K562 (cell line): ENCODE results near the gene TXNIP. TPM values are rescaled to one million over a fixed set of nuclear protein-coding genes. Genes with fewer than 3 reads are reported as not detected.

Source experiments
- ARID3A ChIP-seq: IDR thresholded peaks from 2 replicates; pipeline ENCODE4 v1.6.1; 2012; ENCODE audit warnings: low read depth, low read length, improper control_type of control experiment, borderline replicate concordance
- ARNT ChIP-seq, 2 experiments: fragments of 450-650 bp; IDR thresholded peaks; 2 replicates each; pipeline ENCODE4 v1.6.1; 2016; ENCODE audit warnings: mild to moderate bottlenecking in 1 of 2
- CEBPG ChIP-seq, 3 experiments: fragments of 200-800 bp in 1 of 3; sonication (Bioruptor generic) in 1 of 3; sonication (generic) in 1 of 3; formaldehyde crosslinking in 1 of 3; IDR thresholded peaks in 2 of 3; conservative IDR thresholded peaks in 1 of 3; 2 replicates each; pipeline versions ENCODE4 v1.6.1 to v1.8.0; 2016 to 2022; ENCODE audit warnings: missing compliant biosample characterization in 2 of 3, missing genetic modification characterization in 2 of 3, mild to moderate bottlenecking in 1 of 3, missing genetic modification reagents in 1 of 3
- ETV6 ChIP-seq, 3 experiments: fragments of 150-350 bp in 1 of 3; sonication (generic) in 1 of 3; formaldehyde crosslinking in 1 of 3; IDR thresholded peaks; 2 replicates each; pipeline versions ENCODE4 v1.6.1 to v1.8.0; 2014 to 2022; ENCODE audit warnings: borderline replicate concordance in 2 of 3, low read depth in 2 of 3, antibody characterized with exemption in 1 of 3, low read length in 1 of 3, mild to moderate bottlenecking in 1 of 3, missing genetic modification reagents in 1 of 3
- FOXK2 ChIP-seq, 2 experiments: fragments of 450-650 bp; IDR thresholded peaks in 1 of 2; conservative IDR thresholded peaks in 1 of 2; 2 replicates each; pipeline ENCODE4 v1.6.1; 2016; ENCODE audit warnings: low read depth in 2 of 2, mild to moderate bottlenecking in 1 of 2
- HCFC1 ChIP-seq: IDR thresholded peaks from 2 replicates; pipeline ENCODE4 v1.6.1; 2012; ENCODE audit warnings: low read depth, low read length, improper control_type of control experiment
- LCOR ChIP-seq: sonication (generic); formaldehyde crosslinking; IDR thresholded peaks from 2 replicates; pipeline ENCODE4 v1.8.0; 2022; ENCODE audit warnings: mild to moderate bottlenecking, missing genetic modification reagents
- NEUROD1 ChIP-seq: fragments of 150-350 bp; IDR thresholded peaks from 2 replicates; pipeline ENCODE4 v1.6.1; 2014; ENCODE audit warnings: borderline replicate concordance, low read length, low read depth; ENCODE audit not compliant: partially characterized antibody
- PTTG1 ChIP-seq: fragments of 450-650 bp; IDR thresholded peaks from 2 replicates; pipeline ENCODE4 v1.6.1; 2016; ENCODE audit warnings: low read depth, mild to moderate bottlenecking, missing genetic modification characterization, missing compliant biosample characterization
- RAD21 ChIP-seq, 2 experiments: fragments of 250-450 bp in 1 of 2; fragments of 450-650 bp in 1 of 2; sonication (Bioruptor Pico) in 1 of 2; formaldehyde crosslinking in 1 of 2; IDR thresholded peaks in 1 of 2; conservative IDR thresholded peaks in 1 of 2; 2 replicates each; pipeline versions ENCODE4 v1.4.0 to v1.8.0; 2020 to 2022; ENCODE audit warnings: mild to moderate bottlenecking in 2 of 2, moderate library complexity in 1 of 2
- SMAD4 ChIP-seq: fragments of 250-450 bp; sonication (Bioruptor Pico); conservative IDR thresholded peaks from 2 replicates; pipeline ENCODE4 v1.8.0; 2021; ENCODE audit warnings: inconsistent platforms, mild to moderate bottlenecking, moderate library complexity
- SOX6 ChIP-seq: fragments of 450-650 bp; IDR thresholded peaks from 2 replicates; pipeline ENCODE4 v1.6.1; 2014; ENCODE audit warnings: mild to moderate bottlenecking
- STAG1 ChIP-seq: sonication (generic); formaldehyde crosslinking; IDR thresholded peaks from 2 replicates; pipeline ENCODE4 v1.5.0; 2020; ENCODE audit warnings: missing genetic modification reagents, borderline replicate concordance
- TBP ChIP-seq: optimal IDR thresholded peaks from 2 replicates; pipeline ENCODE3; 2011; ENCODE audit warnings: low read depth, low read length, improper control_type of control experiment
- ZNF134 ChIP-seq: fragments of 250-450 bp; sonication (Bioruptor Pico); conservative IDR thresholded peaks from 2 replicates; pipeline ENCODE4 v1.4.0; 2020
- ZNF253 ChIP-seq: fragments of 250-450 bp; sonication (Bioruptor Pico); conservative IDR thresholded peaks from 2 replicates; pipeline ENCODE4 v1.6.1; 2021; ENCODE audit warnings: mild to moderate bottlenecking
- polyA plus RNA-seq, 8 experiments: library from polyadenylated mRNA; depleted of rRNA in 4 of 8; stranded (reverse) in 5 of 8; unstranded in 3 of 8; fragments of >200 nt; fragmentation: Nextera tagmentation in 2 of 8; fragmentation: Illumina TruSeq in 1 of 8; extraction: Ambion mirVana in 2 of 8; extraction: Trizol in 1 of 8; gene quantifications; 2 replicates each; pipeline versions ENCODE4 v1.2.1 to v1.2.3, GENCODE V29; 2011 to 2014; ENCODE audit warnings: inconsistent platforms in 1 of 8, missing spikeins in 1 of 8
- total RNA-seq, 7 experiments: library from RNA; depleted of rRNA in 6 of 7; stranded (reverse); fragments of >200 nt in 6 of 7; fragmentation: Illumina TruSeq in 2 of 7; extraction: Trizol in 2 of 7; gene quantifications; 2 replicates each; pipeline versions ENCODE4 v1.2.1 to v1.2.3, GENCODE V29; 2011 to 2021; ENCODE audit warnings: low replicate concordance in 1 of 7
- TF ChIP-seq, protein P1 (sequence below), 2 experiments: IDR thresholded peaks; 2 replicates each; pipeline ENCODE4 v1.6.1; 2011; ENCODE audit warnings: borderline replicate concordance in 1 of 2, control low read depth in 1 of 2, low read depth in 1 of 2, low read length in 1 of 2, mild to moderate bottlenecking in 1 of 2, mixed read lengths in 1 of 2, moderate library complexity in 1 of 2; ENCODE audit not compliant: insufficient read depth in 1 of 2, insufficient read length in 1 of 2, poor library complexity in 1 of 2, severe bottlenecking in 1 of 2; ENCODE audit errors: extremely low read depth in 1 of 2
- TF ChIP-seq, protein P2 (sequence below): fragments of 250-450 bp; sonication (Bioruptor Pico); IDR thresholded peaks from 2 replicates; pipeline ENCODE4 v1.5.0; 2021; ENCODE audit warnings: mild to moderate bottlenecking, borderline replicate concordance

TXNIP gene
- total and polyA plus RNA-seq, 9 of the 15 experiments (the other 6 are each of a cell fraction or from before 2014, with no cell fraction given) = 120 to 499 (median 257) TPM

DNA sequence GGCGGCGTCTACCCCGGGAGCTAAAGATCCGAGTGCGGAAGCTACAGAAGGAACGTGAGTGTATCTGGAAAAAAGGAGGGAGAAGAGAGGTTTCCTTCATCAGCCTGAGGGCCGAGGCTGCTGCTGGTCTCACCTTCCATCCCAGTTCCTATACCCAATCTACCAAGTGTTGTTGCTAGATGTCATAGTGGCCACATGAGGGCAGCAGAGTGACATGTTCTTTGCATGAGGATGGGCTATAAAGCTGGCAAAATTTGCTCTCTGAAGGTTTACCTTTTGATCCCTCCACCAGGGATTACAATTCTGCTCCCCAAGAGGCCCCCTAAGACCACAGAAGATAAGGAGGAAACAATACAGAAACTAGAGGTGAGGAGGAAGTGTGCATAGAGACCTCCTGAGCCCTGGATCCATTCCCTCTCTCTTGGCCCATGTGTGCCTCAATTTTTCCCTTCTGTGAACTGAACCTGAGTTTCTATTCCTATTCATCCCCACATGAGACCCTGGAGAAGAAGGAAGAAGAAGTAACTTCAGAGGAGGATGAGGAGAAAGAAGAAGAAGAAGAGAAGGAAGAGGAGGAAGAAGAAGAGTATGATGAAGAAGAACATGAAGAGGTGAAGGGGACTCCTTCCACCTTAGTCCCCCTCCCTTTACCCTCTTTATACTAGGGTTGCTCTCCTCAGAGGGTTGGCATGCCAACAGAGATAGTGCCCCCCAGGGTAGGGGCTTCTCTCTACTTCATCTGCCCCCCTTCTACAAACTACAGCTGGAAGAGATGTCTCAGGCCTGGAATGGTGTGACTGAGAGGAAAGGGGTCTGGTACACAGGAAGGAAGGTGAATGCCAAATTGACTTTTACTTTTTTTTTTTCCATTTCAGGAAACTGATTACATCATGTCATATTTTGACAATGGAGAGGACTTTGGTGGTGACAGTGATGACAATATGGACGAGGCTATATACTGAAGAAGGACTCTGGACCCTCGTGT, 18.6 kb downstream of the TXNIP start (continued):
- TF ChIP-seq RAD21 (CRISPR knock-in tag; conservative IDR thresholded peaks at IDR 0.05 in 1 of 2, IDR thresholded peaks at IDR 0.05 in 1 of 2) = peak; percentile 94 to 96
- TF ChIP-seq, protein P1, sequence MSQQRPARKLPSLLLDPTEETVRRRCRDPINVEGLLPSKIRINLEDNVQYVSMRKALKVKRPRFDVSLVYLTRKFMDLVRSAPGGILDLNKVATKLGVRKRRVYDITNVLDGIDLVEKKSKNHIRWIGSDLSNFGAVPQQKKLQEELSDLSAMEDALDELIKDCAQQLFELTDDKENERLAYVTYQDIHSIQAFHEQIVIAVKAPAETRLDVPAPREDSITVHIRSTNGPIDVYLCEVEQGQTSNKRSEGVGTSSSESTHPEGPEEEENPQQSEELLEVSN (IDR thresholded peaks at IDR 0.05; ENCODE audit: borderline replicate concordance in 1 of 2, extremely low read depth in 1 of 2, insufficient read depth in 1 of 2, insufficient read length in 1 of 2, low read depth in 1 of 2, low read length in 1 of 2, poor library complexity in 1 of 2, severe bottlenecking in 1 of 2) = peak in 1 of 2 experiments; percentile 14
- TF ChIP-seq CEBPG (CRISPR knock-in tag; IDR thresholded peaks at IDR 0.05) = no peak
- peak in 1 of 2 experiments; percentile 62; a peak in 1 of 4 replicates for TF ChIP-seq CEBPG (tag; conservative IDR thresholded peaks at IDR 0.05 in 1 of 2, IDR thresholded peaks at IDR 0.05 in 1 of 2)
- TF ChIP-seq ZNF253 (CRISPR knock-in tag) = no peak
- TF ChIP-seq HCFC1 = no peak
- TF ChIP-seq SMAD4 = peak; percentile 53; the same call in 1 of the 2 replicates
- TF ChIP-seq PTTG1 = peak; percentile 14; the same call in 1 of the 2 replicates
- 0 out of 2 replicates have a peak, but pooled peaks have one; percentile 63 for TF ChIP-seq LCOR (CRISPR knock-in tag)
- 0 out of 4 replicates have a peak, but pooled peaks have one; percentile 33 to 54 for TF ChIP-seq FOXK2 (conservative IDR thresholded peaks at IDR 0.05 in 1 of 2, IDR thresholded peaks at IDR 0.05 in 1 of 2; ENCODE audit: low read depth in 2 of 2)
- no peak; a peak in 1 of 4 replicates for TF ChIP-seq ARNT (IDR thresholded peaks at IDR 0.05)
- peak; percentile 36 for TF ChIP-seq TBP
- peak; percentile 9 for TF ChIP-seq NEUROD1
- TF ChIP-seq, protein P2, sequence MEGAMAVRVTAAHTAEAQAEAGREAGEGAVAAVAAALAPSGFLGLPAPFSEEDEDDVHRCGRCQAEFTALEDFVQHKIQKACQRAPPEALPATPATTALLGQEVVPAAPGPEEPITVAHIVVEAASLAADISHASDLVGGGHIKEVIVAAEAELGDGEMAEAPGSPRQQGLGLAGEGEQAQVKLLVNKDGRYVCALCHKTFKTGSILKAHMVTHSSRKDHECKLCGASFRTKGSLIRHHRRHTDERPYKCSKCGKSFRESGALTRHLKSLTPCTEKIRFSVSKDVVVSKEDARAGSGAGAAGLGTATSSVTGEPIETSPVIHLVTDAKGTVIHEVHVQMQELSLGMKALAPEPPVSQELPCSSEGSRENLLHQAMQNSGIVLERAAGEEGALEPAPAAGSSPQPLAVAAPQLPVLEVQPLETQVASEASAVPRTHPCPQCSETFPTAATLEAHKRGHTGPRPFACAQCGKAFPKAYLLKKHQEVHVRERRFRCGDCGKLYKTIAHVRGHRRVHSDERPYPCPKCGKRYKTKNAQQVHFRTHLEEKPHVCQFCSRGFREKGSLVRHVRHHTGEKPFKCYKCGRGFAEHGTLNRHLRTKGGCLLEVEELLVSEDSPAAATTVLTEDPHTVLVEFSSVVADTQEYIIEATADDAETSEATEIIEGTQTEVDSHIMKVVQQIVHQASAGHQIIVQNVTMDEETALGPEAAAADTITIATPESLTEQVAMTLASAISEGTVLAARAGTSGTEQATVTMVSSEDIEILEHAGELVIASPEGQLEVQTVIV (CRISPR knock-in tag) = peak; percentile 38; the same call in 1 of the 2 replicates
- no peak for TF ChIP-seq ZNF134
- TF ChIP-seq STAG1 = peak; percentile 55; the same call in 1 of the 2 replicates
- TF ChIP-seq ARID3A = peak; percentile 51; the same call in 1 of the 2 replicates
- TF ChIP-seq SOX6 = peak; percentile 70; the same call in 1 of the 2 replicates
- no peak for TF ChIP-seq ETV6 (IDR thresholded peaks at IDR 0.05; ENCODE audit: borderline replicate concordance in 1 of 2, low read depth in 2 of 2, low read length in 1 of 2)
- TF ChIP-seq ETV6 (CRISPR knock-in tag; IDR thresholded peaks at IDR 0.05; ENCODE audit: borderline replicate concordance) = no peak
